Gastroesophageal sphincter (tissue), 4 donors: Measurements from ENCODE around the gene GPX2. TPM values are rescaled to one million over a fixed set of nuclear protein-coding genes. Genes with fewer than 3 reads are reported as not detected.
"Not testable (repeated sequence)": the region's sequence is repeated elsewhere in the genome, so short reads cannot be mapped to it uniquely, and the experiment has no call there.

Source experiments
- ATAC-seq: fragments of 150-250 bp; one replicate; pipeline ENCODE4 v1.9.1; 2016; ENCODE audit warnings: mild to moderate bottlenecking, moderate library complexity
- H3K27ac ChIP-seq, 4 donors: fragments of 200-600 bp; sonication (generic) in 3 of 4; 1 replicate in 3 of 4; 2 replicates in 1 of 4; pipeline ENCODE4 v1.5.1; 2016 to 2019
- H3K27me3 ChIP-seq: fragments of 200-600 bp; sonication (generic); one replicate; pipeline ENCODE4 v1.5.1; 2019
- H3K36me3 ChIP-seq, 2 donors: fragments of 200-600 bp; sonication (generic); one replicate each; pipeline ENCODE4 v1.5.1; 2019; ENCODE audit warnings: control low read depth in 1 of 2
- H3K4me1 ChIP-seq, 3 donors: fragments of 200-600 bp; sonication (generic); 1 replicate in 2 of 3; 2 replicates in 1 of 3; pipeline ENCODE4 v1.5.1; 2016 to 2019; ENCODE audit warnings: control low read depth in 2 of 3
- H3K4me3 ChIP-seq, 2 donors: fragments of 200-600 bp; sonication (generic); one replicate each; pipeline ENCODE4 v1.5.1; 2019; ENCODE audit warnings: mild to moderate bottlenecking in 1 of 2, moderate library complexity in 1 of 2
- H3K9me3 ChIP-seq, 3 donors: fragments of 200-600 bp; sonication (generic); one replicate each; pipeline ENCODE4 v1.5.1; 2017 to 2019; ENCODE audit warnings: control low read depth in 2 of 3
- EP300 ChIP-seq: sonication (generic); formaldehyde crosslinking; IDR thresholded peaks from one replicate; pipeline ENCODE4 v1.6.1; 2017; ENCODE audit warnings: antibody characterized with exemption, mild to moderate bottlenecking
- POLR2A ChIP-seq, 2 donors: fragments of 450-650 bp; IDR thresholded peaks; one replicate each; pipeline ENCODE4 v1.6.1; 2017; ENCODE audit warnings: antibody characterized with exemption in 2 of 2, mild to moderate bottlenecking in 2 of 2, moderate library complexity in 1 of 2
- POLR2AphosphoS5 ChIP-seq: sonication (generic); formaldehyde crosslinking; IDR thresholded peaks from one replicate; pipeline ENCODE4 v1.6.1; 2017; ENCODE audit warnings: antibody characterized with exemption
- WGBS, 2 donors: methylation state at CpG; one replicate each; pipeline ENCODE4 v1.1.5; 2018; ENCODE audit warnings: low coverage in 1 of 2; 5-methylcytosine and 5-hydroxymethylcytosine counted together
- total RNA-seq, 4 donors: library from RNA; depleted of rRNA; stranded (reverse); fragments of >200 nt; gene quantifications; one replicate each; pipeline ENCODE4 v1.1.0, GENCODE V29; 2016
- TF ChIP-seq, protein P1 (sequence below), 4 experiments: fragments of 200-600 bp in 2 of 4; fragments of 450-650 bp in 2 of 4; sonication (generic) in 1 of 4; IDR thresholded peaks; one replicate each; pipeline ENCODE4 v1.5.1; 2017 to 2019; ENCODE audit warnings: antibody characterized with exemption in 4 of 4, mild to moderate bottlenecking in 2 of 4, moderate library complexity in 2 of 4

GPX2 gene
- total RNA-seq, 4 donors from 2014 or later: 0.93 to 10.6 (median 1.4) TPM; not detected in 1

DNA sequence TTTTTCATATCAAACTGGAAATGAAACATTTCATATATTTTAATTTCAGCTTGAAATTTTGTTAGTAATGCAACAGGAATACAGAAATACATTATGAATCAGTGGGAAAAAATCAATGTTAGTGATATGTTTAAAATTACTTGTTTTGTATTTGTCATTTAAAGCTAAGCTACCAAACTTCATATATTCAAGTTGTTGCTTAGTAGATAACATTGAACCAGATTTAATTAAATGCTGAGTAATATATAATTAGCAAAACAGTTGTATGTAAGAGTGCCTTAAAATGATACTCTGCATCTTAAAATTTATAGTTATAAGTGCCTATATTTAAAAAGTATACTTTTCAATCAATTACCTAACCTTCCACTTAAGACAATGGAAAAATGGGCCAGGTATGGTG, 23.3 kb downstream of the GPX2 start:
- H3K27ac ChIP-seq: no peak overlapping the region
- peaks cover 6 to 57% (median 13%) of the 10 kb centered on the region in 3 donors for H3K4me1 ChIP-seq
- peaks cover 0 to 5% of the 10 kb centered on the region in 2 donors for H3K36me3 ChIP-seq
- ATAC-seq: no peak
- H3K27me3 ChIP-seq: no peaks in the 10 kb centered on the region
- H3K9me3 ChIP-seq: no peaks in the 10 kb centered on the region
- no peak overlapping the region for H3K4me3 ChIP-seq
- TF ChIP-seq, protein P1, sequence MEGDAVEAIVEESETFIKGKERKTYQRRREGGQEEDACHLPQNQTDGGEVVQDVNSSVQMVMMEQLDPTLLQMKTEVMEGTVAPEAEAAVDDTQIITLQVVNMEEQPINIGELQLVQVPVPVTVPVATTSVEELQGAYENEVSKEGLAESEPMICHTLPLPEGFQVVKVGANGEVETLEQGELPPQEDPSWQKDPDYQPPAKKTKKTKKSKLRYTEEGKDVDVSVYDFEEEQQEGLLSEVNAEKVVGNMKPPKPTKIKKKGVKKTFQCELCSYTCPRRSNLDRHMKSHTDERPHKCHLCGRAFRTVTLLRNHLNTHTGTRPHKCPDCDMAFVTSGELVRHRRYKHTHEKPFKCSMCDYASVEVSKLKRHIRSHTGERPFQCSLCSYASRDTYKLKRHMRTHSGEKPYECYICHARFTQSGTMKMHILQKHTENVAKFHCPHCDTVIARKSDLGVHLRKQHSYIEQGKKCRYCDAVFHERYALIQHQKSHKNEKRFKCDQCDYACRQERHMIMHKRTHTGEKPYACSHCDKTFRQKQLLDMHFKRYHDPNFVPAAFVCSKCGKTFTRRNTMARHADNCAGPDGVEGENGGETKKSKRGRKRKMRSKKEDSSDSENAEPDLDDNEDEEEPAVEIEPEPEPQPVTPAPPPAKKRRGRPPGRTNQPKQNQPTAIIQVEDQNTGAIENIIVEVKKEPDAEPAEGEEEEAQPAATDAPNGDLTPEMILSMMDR (IDR thresholded peaks at IDR 0.05): no peak
- TF ChIP-seq EP300: no peak
- no peak for TF ChIP-seq POLR2AphosphoS5
- TF ChIP-seq POLR2A (IDR thresholded peaks at IDR 0.05): no peak

GRCh38 chr14:64918216-64918615, 24.3 kb downstream of the GPX2 start:
- Histone ChIP-seq H3K4me3 (no peak overlapping the region), H3K27ac (no peak overlapping the region), H3K4me1 (peaks cover 6 to 55% (median 13%) of the 10 kb centered on the region in 3 donors), H3K9me3 (no peaks in the 10 kb centered on the region), H3K27me3 (no peaks in the 10 kb centered on the region), H3K36me3 (no peaks in the 10 kb centered on the region)
- TF ChIP-seq, protein P1 (IDR thresholded peaks at IDR 0.05): no peak
- TF ChIP-seq EP300: no peak
- no peak for TF ChIP-seq POLR2A (IDR thresholded peaks at IDR 0.05)
- TF ChIP-seq POLR2AphosphoS5: no peak
- WGBS, 2 donors: 79 to 81% methylated on average over 4 of the region's 4 CpGs
- no peak for ATAC-seq

DNA sequence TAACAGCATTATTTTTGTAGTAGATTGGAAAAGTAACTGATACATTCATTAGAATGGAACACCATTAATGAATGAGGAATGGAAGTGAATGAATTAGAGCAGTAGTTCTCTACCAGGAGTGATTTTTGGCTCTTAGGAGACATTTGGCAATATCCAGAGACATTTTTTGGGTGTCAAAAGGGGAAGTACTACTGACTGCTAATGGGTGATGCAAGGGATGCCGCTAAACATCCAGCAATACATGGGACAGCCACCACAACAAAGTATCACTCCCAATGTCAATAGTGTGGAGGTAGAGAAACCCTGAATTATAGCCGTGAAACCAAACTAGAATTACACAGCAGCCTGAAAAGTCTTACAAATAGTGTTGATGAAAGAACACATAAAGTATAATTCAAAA, 26.7 kb downstream of the GPX2 start:
- no peak for ATAC-seq
- 91 to 100% methylated on average over 2 of the region's 2 CpGs for WGBS, 2 donors
- Histone ChIP-seq H3K36me3 (no peaks in the 10 kb centered on the region), H3K27me3 (no peaks in the 10 kb centered on the region), H3K9me3 (no peaks in the 10 kb centered on the region), H3K4me1 (peaks cover 6 to 55% (median 13%) of the 10 kb centered on the region in 3 donors), H3K4me3 (no peak overlapping the region), H3K27ac (no peak overlapping the region)
- TF ChIP-seq POLR2AphosphoS5: no peak
- no peak for TF ChIP-seq POLR2A (IDR thresholded peaks at IDR 0.05)
- TF ChIP-seq, protein P1 (IDR thresholded peaks at IDR 0.05): no peak
- TF ChIP-seq EP300: no peak

DNA sequence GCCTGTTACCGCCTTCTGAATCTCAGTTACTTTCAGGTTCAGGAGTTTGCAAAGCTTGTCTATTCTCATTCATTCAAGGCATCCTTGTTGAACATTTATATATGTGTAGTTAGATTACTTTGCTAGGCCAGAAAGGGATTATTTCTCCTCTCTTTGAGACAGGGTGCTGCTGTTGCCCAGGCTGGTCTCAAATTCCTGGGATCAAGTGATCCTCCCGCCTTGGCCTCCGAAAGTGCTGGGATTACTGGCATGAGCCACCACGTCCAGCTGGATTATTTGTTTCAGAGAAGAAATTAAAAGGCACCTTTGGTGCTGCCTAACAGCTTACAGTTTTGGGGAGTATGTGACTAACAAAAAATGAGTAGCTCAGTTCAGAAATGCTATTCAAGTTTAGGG, 27.5 kb downstream of the GPX2 start:
- WGBS, 2 donors: 0% methylated on average over 1 to 2 of the region's 4 CpGs
- peaks cover 6 to 54% (median 13%) of the 10 kb centered on the region in 3 donors for H3K4me1 ChIP-seq
- TF ChIP-seq EP300: no peak
- no peak for TF ChIP-seq POLR2A (IDR thresholded peaks at IDR 0.05)
- TF ChIP-seq, protein P1 (IDR thresholded peaks at IDR 0.05): no peak
- no peak for TF ChIP-seq POLR2AphosphoS5
- ATAC-seq: no peak
- no peaks in the 10 kb centered on the region for H3K9me3 ChIP-seq
- H3K36me3 ChIP-seq: no peaks in the 10 kb centered on the region
- peaks cover 6% of the 10 kb centered on the region for H3K27me3 ChIP-seq
- peak overlapping the region in 3 of 4 donors; percentile 90 to 98 (median 96) for H3K27ac ChIP-seq
- peak overlapping the region; percentile 76 to 78 for H3K4me3 ChIP-seq

DNA sequence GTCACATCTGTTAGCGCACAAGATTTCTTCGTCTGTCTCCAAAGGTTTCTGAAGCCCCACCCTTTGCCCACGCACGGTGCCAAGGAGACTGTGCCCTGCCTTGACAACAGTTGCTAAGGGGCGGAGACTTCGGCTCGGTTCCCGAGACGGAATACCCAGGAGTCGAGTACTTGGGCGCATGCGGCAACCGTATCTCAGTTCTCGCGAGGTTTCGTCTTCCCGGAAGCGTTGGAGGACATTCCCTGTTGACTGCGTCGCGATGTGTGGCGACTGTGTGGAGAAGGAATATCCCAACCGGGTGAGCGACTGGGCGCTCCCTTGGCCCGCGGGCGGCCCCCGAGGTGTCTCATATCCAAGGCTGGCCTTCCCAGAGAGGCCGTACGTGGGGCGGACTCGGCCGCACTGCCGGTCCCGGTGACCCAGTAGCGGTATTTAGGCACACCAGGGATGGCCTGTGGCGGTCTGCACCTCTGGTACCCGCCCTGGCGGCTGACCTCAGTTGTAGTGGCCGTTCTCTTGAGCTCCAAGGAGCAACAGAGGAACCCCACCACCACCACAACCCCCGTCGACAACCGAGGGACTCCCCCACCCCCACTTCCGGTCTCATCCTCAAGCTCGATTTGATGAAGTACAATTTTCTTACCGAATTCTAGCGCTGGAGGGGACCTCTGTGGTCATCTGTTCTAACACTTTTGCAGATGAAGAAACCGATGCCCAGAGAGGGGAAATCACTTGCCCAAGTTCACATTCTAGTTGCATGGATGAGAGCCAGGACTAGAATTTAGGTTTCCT, 28.1 kb downstream of the GPX2 start, which contains the start of gene CHURC1:
Gene CHURC1 (plus strand): TSS at position 219 of the 792 bp plus-strand sequence. CDS start 41 bp downstream, at position 260.
- TF ChIP-seq EP300 (no peak), POLR2A (IDR thresholded peaks at IDR 0.05) (peak; percentile 77 to 78), POLR2AphosphoS5 (peak; percentile 96)
- TF ChIP-seq, protein P1 (IDR thresholded peaks at IDR 0.05): peak in 1 of 4 experiments; percentile 18
- H3K36me3 ChIP-seq: no peaks in the 10 kb centered on the region
- H3K4me1 ChIP-seq: peaks cover 6 to 48% (median 13%) of the 10 kb centered on the region in 3 donors
- no peaks in the 10 kb centered on the region for H3K9me3 ChIP-seq
- peak; percentile 99 for ATAC-seq
- H3K27me3 ChIP-seq: peaks cover 11% of the 10 kb centered on the region
- WGBS, 2 donors: 0% methylated on average over 1 to 3 of the region's 49 CpGs
- H3K27ac ChIP-seq: peak within 1 kb of the TSS; percentile 79 to 98 (median 93)
- H3K4me3 ChIP-seq: peak within 1 kb of the TSS; percentile 76 to 78

DNA sequence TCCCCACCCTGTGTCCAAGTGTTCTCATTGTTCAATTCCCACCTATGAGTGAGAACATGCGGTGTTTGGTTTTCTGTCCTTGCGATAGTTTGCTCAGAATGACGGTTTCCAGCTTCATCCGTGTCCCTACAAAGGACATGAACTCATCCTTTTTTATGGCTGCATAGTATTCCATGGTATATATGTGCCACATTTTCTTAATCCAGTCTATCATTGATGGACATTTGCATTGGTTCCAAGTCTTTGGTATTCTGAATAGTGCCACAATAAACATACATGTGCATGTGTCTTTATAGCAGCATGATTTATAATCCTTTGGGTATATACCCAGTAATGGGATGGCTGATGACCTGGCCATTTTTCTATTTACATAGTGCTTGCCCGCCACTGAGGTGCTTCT, 29.1 kb downstream of the GPX2 start:
- not testable (repeated sequence) for ATAC-seq, H3K36me3 ChIP-seq, H3K9me3 ChIP-seq
- H3K27me3 ChIP-seq: peaks cover 16% of the 10 kb centered on the region
- peaks cover 6 to 41% (median 13%) of the 10 kb centered on the region in 3 donors for H3K4me1 ChIP-seq
- peak overlapping the region; percentile 79 to 98 (median 93) for H3K27ac ChIP-seq
- WGBS, 2 donors: 49 to 75% methylated on average over 2 to 3 of the region's 5 CpGs
- peak overlapping the region; percentile 76 to 78 for H3K4me3 ChIP-seq
